Neural cell (in vitro differentiated cells): Measurements from ENCODE around the gene CCNJL. TPM values are rescaled to one million over a fixed set of nuclear protein-coding genes. Genes with fewer than 3 reads are reported as not detected.

Experiments used
- H2AFZ ChIP-seq: fragments of 200-600, 300-800 bp; sonication (generic), shearing (Covaris generic); 2 replicates; pipeline ENCODE4 v1.6.0; 2014; ENCODE audit warnings: low read depth, mild to moderate bottlenecking, antibody characterized with exemption, low read length, moderate library complexity
- H3F3A ChIP-seq: fragments of 200-600 bp; shearing (Covaris generic); 2 replicates; pipeline ENCODE4 v1.6.1; 2016; ENCODE audit warnings: mild to moderate bottlenecking, moderate library complexity, mixed read lengths, antibody characterized with exemption, low read length; ENCODE audit not compliant: insufficient read depth, poor library complexity, severe bottlenecking
- H3K27ac ChIP-seq: fragments of 200-600, 300-800 bp; sonication (generic), shearing (Covaris generic); 2 replicates; pipeline ENCODE4 v1.5.1; 2014; ENCODE audit warnings: mild to moderate bottlenecking, low read length, moderate library complexity
- H3K27me3 ChIP-seq: fragments of 300-800, 200-600 bp; sonication (generic), shearing (Covaris generic); 2 replicates; pipeline ENCODE4 v1.6.0; 2014; ENCODE audit warnings: mild to moderate bottlenecking, low read depth, low read length, moderate library complexity; ENCODE audit not compliant: insufficient read depth
- H3K36me3 ChIP-seq: fragments of 300-800, 200-600 bp; sonication (generic), shearing (Covaris generic); 2 replicates; pipeline ENCODE4 v1.5.1; 2014; ENCODE audit warnings: mild to moderate bottlenecking, antibody characterized with exemption, low read length, moderate library complexity; ENCODE audit not compliant: insufficient read depth
- H3K4me2 ChIP-seq: fragments of 300-800, 200-600 bp; sonication (generic), shearing (Covaris generic); 2 replicates; pipeline ENCODE4 v1.6.0; 2014; ENCODE audit warnings: mild to moderate bottlenecking, low read length
- H3K4me3 ChIP-seq: fragments of 300-800, 200-600 bp; sonication (generic), shearing (Covaris generic); 2 replicates; pipeline ENCODE4 v1.5.1; 2014; ENCODE audit warnings: mild to moderate bottlenecking, low read length, moderate library complexity
- H3K79me2 ChIP-seq: fragments of 200-600 bp; shearing (Covaris generic); replicated peaks from 2 replicates; pipeline ENCODE4 v1.6.0; 2014; ENCODE audit warnings: mild to moderate bottlenecking, low read length, moderate library complexity; ENCODE audit not compliant: insufficient read depth
- H3K9ac ChIP-seq: fragments of 300-800, 200-600 bp; sonication (generic), shearing (Covaris generic); 2 replicates; pipeline ENCODE4 v1.6.1; 2016; ENCODE audit warnings: mild to moderate bottlenecking, low read length, mixed read lengths
- H3K9me2 ChIP-seq: fragments of 200-600 bp; shearing (Covaris generic); 2 replicates; pipeline ENCODE4 v1.6.1; 2016; ENCODE audit warnings: mild to moderate bottlenecking, low read length, mixed read lengths; ENCODE audit not compliant: insufficient read depth
- H3K9me3 ChIP-seq: fragments of 200-600, 300-800 bp; sonication (generic), shearing (Covaris generic); 2 replicates; pipeline ENCODE4 v1.6.1; 2016; ENCODE audit warnings: mild to moderate bottlenecking, mixed run types, low read length, moderate library complexity, mixed read lengths
- H4K20me1 ChIP-seq: fragments of 200-600 bp; shearing (Covaris generic); 2 replicates; pipeline ENCODE4 v1.6.1; 2016; ENCODE audit warnings: mild to moderate bottlenecking, mixed run types; ENCODE audit not compliant: insufficient read depth
- CTCF ChIP-seq: fragments of 450-650 bp; IDR thresholded peaks from 2 replicates; pipeline ENCODE4 v1.5.1; 2014; ENCODE audit warnings: antibody characterized with exemption, mild to moderate bottlenecking, moderate library complexity; ENCODE audit not compliant: poor library complexity, severe bottlenecking
- EP300 ChIP-seq: fragments of 450-650 bp; conservative IDR thresholded peaks from 2 replicates; pipeline ENCODE4 v1.6.1; 2014; ENCODE audit warnings: antibody characterized with exemption, mild to moderate bottlenecking, moderate library complexity; ENCODE audit not compliant: poor library complexity, severe bottlenecking
- EZH2 ChIP-seq: fragments of 200-600, 300-800 bp; shearing (Covaris generic), sonication (generic); IDR thresholded peaks from 2 replicates; pipeline ENCODE4 v1.6.1; 2014; ENCODE audit warnings: antibody characterized with exemption, low read length, borderline replicate concordance, mild to moderate bottlenecking; ENCODE audit not compliant: insufficient read depth, poor library complexity, severe bottlenecking
- MXI1 ChIP-seq: fragments of 450-650 bp; conservative IDR thresholded peaks from 2 replicates; pipeline ENCODE4 v1.6.1; 2014; ENCODE audit warnings: antibody characterized with exemption, mild to moderate bottlenecking; ENCODE audit not compliant: poor library complexity, severe bottlenecking
- POLR2AphosphoS5 ChIP-seq: IDR thresholded peaks from 2 replicates; pipeline ENCODE4 v1.6.1; 2012
- RAD21 ChIP-seq: fragments of 450-650 bp; conservative IDR thresholded peaks from 2 replicates; pipeline ENCODE4 v1.6.1; 2014; ENCODE audit warnings: antibody characterized with exemption, mild to moderate bottlenecking, moderate library complexity
- REST ChIP-seq: IDR thresholded peaks from 2 replicates; pipeline ENCODE4 v1.6.1; 2012; ENCODE audit warnings: borderline replicate concordance
- SMC3 ChIP-seq: fragments of 450-650 bp; conservative IDR thresholded peaks from 2 replicates; pipeline ENCODE4 v1.6.1; 2014; ENCODE audit warnings: antibody characterized with exemption, mild to moderate bottlenecking, moderate library complexity; ENCODE audit not compliant: poor library complexity
- TAF1 ChIP-seq: IDR thresholded peaks from 2 replicates; pipeline ENCODE4 v1.6.1; 2012; ENCODE audit warnings: low read depth
- polyA plus RNA-seq: library from polyadenylated mRNA; depleted of rRNA; stranded (reverse); fragments of >200 nt; gene quantifications from 2 replicates; pipeline ENCODE4 v1.2.3, GENCODE V29; 2014

The CCNJL gene
- polyA plus RNA-seq, 1 donor from 2014 or later = 0.84 TPM

GRCh38 chr5:160305319-160305718 is 7.0 kb downstream of the CCNJL start:
- no peak overlapping the region for H2AFZ ChIP-seq
- H3K9ac ChIP-seq = no peak overlapping the region
- H3K79me2 ChIP-seq = peaks cover 3% of the 10 kb centered on the region
- H3K36me3 ChIP-seq = no peaks in the 10 kb centered on the region
- no peaks in the 10 kb centered on the region for H3K9me3 ChIP-seq
- H3K27ac ChIP-seq = no peak overlapping the region
- H3K27me3 ChIP-seq = no peaks in the 10 kb centered on the region
- no peaks in the 10 kb centered on the region for H4K20me1 ChIP-seq
- H3K9me2 ChIP-seq = no peaks in the 10 kb centered on the region
- no peak for TF ChIP-seq CTCF
- no peak for TF ChIP-seq REST
- no peak for TF ChIP-seq POLR2AphosphoS5
- no peak for TF ChIP-seq EP300
- TF ChIP-seq SMC3 = no peak
- no peak for TF ChIP-seq MXI1
- no peak for TF ChIP-seq RAD21
- TF ChIP-seq TAF1 = no peak
- no peak for TF ChIP-seq EZH2
- H3K4me3 ChIP-seq = no peak overlapping the region
- no peaks in the 10 kb centered on the region for H3F3A ChIP-seq
- no peak overlapping the region for H3K4me2 ChIP-seq

- peaks cover 3% of the 10 kb centered on the region for H3K79me2 ChIP-seq
Observed at GRCh38 chr5:160303690-160304089, 8.7 kb downstream of the CCNJL start.

More at GRCh38 chr5:160303690-160304089, 8.7 kb downstream of the CCNJL start:
- H3K4me3 ChIP-seq = no peak overlapping the region
- H3K4me2 ChIP-seq = no peak overlapping the region
- H3K27ac ChIP-seq = no peak overlapping the region
- no peaks in the 10 kb centered on the region for H4K20me1 ChIP-seq
- H3F3A ChIP-seq = no peaks in the 10 kb centered on the region
- H2AFZ ChIP-seq = no peak overlapping the region
- TF ChIP-seq CTCF (no peak), RAD21 (no peak), MXI1 (no peak), SMC3 (no peak), REST (no peak), TAF1 (no peak), POLR2AphosphoS5 (no peak), EZH2 (no peak), EP300 (no peak)
- H3K9me2 ChIP-seq = no peaks in the 10 kb centered on the region
- H3K36me3 ChIP-seq = no peaks in the 10 kb centered on the region
- H3K9ac ChIP-seq = no peak overlapping the region
- no peaks in the 10 kb centered on the region for H3K9me3 ChIP-seq
- no peaks in the 10 kb centered on the region for H3K27me3 ChIP-seq
